Erythroblast (primary cell): ENCODE measurements around the gene MGAT5.

Experiments
- DNase-seq, 2 experiments: peaks; one replicate each; lab custom pipeline; 2025; lab: John Stamatoyannopoulos, UW
- GATA1 ChIP-seq: IDR thresholded peaks from 2 replicates; pipeline ENCODE4 v1.6.1; 2011; ENCODE audit warnings: low read depth, mild to moderate bottlenecking, control low read depth, low read length, moderate library complexity
- POLR2A ChIP-seq: IDR thresholded peaks from 2 replicates; pipeline ENCODE4 v1.6.1; 2011; ENCODE audit warnings: mild to moderate bottlenecking, low read length

The MGAT5 gene

DNA sequence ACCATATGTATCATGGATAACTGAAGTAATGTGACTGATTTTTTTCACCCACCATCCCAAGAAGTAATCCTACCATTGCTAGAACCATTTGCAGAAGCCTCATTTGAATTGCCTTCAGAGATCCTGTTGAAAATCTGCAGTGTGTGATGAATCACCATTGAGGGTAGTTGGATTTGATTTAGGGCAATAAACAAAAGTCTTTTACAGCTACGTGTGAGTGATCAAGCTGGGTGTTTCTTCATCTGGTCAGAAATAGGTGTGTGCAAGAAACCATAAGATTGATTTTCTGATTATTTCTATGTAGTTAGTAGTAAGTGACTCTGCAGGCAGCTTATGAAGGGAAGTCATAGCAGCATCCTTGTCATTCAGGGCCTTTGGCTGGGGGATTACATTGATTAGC, 159.6 kb downstream of the MGAT5 start:
- TF ChIP-seq GATA1: no peak
- TF ChIP-seq POLR2A: no peak

DNA sequence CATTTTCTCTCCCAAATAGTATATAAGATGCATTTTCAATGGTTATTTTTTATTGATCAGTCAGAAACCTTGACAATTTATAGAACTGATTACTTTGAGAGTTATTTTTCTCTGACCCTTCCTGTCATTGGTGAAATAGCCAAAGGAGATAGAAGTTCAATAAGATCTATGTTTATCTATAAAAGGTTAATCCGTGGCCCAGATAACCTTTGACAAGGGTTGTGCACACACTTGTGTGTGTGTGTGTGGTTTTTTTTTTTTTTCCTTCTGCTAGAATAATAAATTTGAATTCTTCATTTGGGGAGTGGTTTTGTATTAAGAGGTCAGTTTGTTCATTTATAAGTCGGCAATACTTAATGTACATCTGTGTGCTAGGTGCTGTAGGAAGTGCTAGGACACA, 160.0 kb downstream of the MGAT5 start:
- DNase-seq: no peak
- no peak for TF ChIP-seq GATA1

More for the DNA sequence above, 159.6 kb downstream of the MGAT5 start:
- no peak for DNase-seq

GRCh38 chr2:134416018-134416417, 162.1 kb downstream of the MGAT5 start:
- no peak for DNase-seq
- TF ChIP-seq POLR2A (no peak), GATA1 (no peak)

DNA sequence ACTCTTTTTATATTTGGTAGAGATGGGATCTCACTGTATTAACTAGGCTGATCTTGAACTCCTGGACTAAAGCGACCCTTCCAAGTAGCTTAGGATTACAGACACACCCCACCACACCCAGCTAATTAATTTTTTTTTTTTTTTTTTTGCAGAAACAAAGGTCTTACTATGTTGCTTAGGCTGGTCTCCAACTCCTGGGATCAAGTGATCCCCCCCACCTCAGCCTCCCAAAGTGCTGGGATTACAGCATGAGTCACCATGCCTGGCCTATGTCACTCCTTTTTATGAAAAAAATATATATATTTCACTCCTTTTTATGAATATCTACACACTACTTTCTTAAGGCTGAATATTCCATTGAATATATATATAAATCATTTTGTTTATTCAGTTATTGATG, 162.8 kb downstream of the MGAT5 start:
- DNase-seq: no peak
- TF ChIP-seq POLR2A (no peak), GATA1 (no peak)

DNA sequence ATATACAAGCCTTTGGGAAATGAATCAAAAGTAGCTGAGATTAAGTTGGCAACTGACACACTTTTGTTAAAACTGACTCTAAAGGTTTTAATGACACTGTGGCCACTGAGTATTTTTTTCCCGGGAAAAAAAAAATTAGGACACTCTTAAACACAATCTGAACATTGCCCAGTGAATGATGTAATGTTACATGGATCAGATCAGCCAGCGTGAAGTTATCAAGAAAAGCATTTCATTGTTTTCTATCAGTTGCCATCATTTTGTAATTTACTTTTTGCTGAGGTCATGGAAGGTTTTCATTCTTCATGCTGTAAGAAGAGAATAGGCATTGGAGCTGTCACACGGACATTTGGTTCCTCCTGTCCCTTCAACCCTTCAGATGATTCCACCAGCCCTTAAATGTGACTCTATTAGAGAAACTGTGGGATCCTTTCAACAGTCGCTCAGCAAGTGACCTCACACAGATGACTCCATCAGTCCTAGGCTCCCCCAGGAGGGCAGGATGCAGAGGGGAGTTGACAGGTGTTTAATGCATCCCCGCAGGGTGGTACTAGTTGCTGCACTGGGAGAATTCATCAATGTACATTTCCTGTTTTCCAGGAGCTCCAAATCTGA, 164.2 kb downstream of the MGAT5 start:
- TF ChIP-seq GATA1 (no peak), POLR2A (no peak)
- no peak for DNase-seq

DNA sequence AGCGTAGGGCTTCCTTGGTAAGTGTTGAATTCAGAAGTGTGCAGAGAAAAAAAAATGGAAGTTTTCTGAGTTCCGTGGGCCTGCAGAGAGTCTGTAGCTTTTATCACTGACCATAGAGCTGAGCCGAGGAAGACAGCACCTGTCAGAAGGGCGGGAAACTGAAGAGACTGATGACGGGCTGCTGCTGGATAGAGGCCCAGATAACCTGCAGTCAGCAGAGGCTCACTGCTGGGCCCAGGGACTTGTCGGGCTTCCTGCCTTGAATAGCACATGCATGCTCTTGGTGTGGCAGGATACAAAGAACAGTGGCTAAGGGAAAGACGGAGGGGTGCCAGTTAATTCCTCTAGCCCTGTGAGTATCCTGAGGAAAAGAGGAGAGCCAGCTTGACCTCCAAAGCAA, 166.4 kb downstream of the MGAT5 start:
- no peak for DNase-seq

DNA sequence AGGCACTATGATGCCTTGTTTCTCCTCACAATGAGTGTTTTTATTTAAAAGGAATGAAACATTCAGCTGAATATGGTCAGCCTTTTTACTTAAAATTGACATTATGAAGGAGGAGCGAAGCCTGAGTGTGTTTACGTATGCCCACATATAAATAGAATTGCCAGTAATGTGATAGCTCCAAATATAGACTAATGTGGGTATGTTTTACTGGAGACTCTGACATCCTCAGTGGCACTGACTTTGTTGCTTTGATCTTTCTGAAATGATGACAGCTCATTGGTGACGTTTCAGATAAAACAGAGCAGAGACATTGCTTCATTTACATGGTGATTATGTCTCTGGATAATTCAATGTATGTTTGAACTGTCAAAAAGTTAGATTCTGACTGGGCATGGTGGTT, 167.0 kb downstream of the MGAT5 start:
- TF ChIP-seq POLR2A (no peak), GATA1 (no peak)
- DNase-seq: no peak

More for the DNA sequence above, 166.4 kb downstream of the MGAT5 start:
- no peak for TF ChIP-seq GATA1
- no peak for TF ChIP-seq POLR2A

DNA sequence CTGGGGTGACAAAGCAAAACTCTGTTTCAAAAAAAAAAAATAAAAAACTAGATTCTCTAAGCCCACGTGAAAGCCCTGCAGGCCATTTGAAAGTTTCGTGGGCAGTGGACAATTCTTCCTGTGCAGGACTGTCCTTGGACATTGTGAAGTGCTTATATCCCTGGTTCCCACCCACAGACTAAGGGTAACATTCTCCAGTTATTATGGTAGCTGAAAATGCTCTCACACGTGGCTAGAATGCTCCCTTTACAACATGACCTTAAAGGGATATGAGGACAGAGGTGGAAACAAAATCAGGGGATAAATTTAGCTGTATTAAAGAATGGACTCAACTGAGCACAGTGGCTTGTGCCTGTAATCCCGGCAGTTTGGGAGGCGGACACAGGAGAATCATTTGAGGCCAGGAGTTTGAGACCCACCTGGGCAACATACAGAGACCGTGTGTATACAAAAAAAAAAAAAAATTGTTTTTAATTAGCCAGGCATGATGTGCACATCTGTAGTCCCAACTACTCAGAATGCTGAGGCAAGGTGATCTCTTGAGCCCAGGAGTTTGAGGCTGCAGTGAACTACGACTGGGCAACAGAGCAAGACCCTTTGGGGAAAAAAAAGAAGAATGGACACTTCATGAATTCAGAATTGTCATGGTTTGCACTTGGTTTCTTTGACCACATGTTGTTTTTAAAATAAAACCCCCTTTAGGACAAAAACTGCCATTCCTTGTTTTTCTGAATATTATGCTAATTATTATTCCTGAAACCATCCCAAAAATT, 167.9 kb downstream of the MGAT5 start:
- no peak for DNase-seq

DNA sequence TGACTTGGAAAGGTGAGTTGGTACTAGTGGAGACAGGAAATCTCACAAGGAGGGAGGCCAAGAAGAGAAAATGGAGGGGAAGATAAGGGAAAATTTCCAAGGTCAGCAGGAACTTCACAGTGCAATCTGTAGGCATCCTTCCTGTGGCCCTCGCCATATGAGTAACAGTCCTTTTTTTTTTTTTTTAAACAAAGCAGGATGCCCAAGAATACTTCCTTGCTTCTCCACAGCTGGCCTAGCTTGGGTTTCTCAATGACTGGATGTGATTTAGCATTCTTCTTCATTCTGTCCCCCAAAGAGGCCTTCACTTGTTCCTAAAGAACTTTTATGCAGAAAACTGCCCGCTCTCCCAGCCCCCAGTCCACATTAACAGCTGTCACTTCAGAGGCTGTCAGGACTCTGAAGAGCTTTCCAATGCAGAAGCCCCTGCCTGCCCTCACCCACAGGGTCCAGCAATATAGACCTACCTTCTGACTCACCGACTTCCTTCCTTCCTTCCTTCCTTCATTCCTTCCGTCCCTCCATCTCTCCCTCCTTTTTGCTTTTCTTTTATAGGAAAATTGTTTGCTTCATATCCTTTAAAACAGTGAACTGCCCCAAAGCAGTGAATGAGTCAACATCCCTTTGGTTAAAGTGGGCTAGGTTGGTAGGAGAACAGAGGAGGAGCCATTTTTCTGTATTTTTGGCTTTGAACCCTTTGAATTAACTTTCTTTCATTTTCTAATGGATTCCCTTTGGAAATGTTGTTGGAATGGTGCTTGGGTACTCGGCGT, 172.0 kb downstream of the MGAT5 start:
- DNase-seq: no peak
- TF ChIP-seq POLR2A: no peak
- TF ChIP-seq GATA1: no peak

More for the DNA sequence above, 167.9 kb downstream of the MGAT5 start:
- TF ChIP-seq POLR2A (no peak), GATA1 (no peak)

- DNase-seq: no peak
Observed at GRCh38 chr2:134426721-134427120, 172.8 kb downstream of the MGAT5 start.

DNA sequence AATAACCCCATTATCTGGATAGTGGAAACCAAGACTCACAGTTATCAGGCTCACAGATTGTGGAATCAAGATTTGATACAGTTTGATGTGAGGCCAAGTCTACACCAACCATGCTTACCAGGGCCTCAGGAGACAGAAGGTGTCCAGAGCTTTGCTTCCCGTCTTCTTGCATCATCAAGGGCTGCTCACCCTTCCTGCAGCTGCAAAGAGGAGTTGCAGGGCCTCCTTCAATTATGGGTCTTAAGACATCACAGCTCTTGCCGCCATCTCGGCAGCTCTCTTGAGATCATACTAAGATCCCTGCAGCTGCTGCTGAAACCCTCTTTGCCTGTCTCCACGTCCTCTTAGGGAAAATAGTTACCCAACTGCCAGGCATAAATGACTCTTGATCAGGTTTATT, 176.0 kb downstream of the MGAT5 start:
- no peak for DNase-seq
- TF ChIP-seq POLR2A: no peak
- TF ChIP-seq GATA1: no peak

More at GRCh38 chr2:134426721-134427120, 172.8 kb downstream of the MGAT5 start:
- TF ChIP-seq GATA1: no peak
- TF ChIP-seq POLR2A: no peak

DNA sequence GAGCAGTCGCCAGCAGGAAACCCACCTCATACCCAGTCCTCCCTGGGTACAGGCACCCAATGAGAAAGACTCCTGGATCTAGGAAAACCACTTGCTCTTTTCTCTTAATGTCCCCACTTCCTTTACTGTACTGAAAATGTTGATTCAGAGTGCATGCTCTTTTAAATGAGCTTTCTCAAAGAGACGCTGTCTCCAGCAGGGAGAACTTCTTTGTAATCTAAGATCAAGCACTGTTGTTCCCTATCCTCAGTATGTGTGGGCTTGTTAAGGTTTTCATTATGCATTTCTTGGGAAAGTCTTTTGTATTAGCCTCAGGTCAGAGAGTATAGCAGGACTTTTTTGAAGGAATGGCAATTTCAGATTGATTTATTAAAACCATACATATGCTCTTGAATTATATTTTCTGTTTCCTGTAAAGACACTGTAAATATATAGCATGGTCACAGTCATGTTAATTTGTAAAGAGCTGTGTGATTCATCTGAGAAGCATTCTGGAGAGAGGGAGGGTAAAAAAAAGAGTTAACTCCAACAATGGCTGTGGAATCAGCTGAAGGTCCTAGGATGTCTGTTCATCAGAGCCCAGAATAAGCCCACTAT, 178.1 kb downstream of the MGAT5 start:
- TF ChIP-seq GATA1: no peak
- no peak for TF ChIP-seq POLR2A
- DNase-seq: no peak

- TF ChIP-seq POLR2A: no peak
- no peak for TF ChIP-seq GATA1
- no peak for DNase-seq
Observed at GRCh38 chr2:134432435-134432883, 178.6 kb downstream of the MGAT5 start.
